Endometrial microvascular endothelial cells (primary cell): ENCODE measurements around the gene ACOT7. TPM values are rescaled to one million over a fixed set of nuclear protein-coding genes. Genes with fewer than 3 reads are reported as not detected.
"Not testable (repeated sequence)": the region's sequence is repeated elsewhere in the genome, so short reads cannot be mapped to it uniquely, and the experiment has no call there.

Experiments used
- in situ Hi-C: cut with HindIII; loops from 2 replicates; pipeline ENCODE4 v1.10.0; 2017; ENCODE audit warnings: low sequenced_read_pairs, low pct_unique_long_range_greater_than_20kb; ENCODE audit errors: inconsistent ontology term
- total RNA-seq: library from RNA; depleted of rRNA; stranded (reverse); fragments of >200 nt; gene quantifications from one replicate; pipeline ENCODE4 v1.2.3, GENCODE V29; 2015; ENCODE audit errors: inconsistent ontology term

The ACOT7 gene
- 101 TPM for total RNA-seq

GRCh38 chr1:6393400-6394187, at the start of gene ACOT7:
TSS of gene ACOT7 (minus strand) at chr1:6393767. CDS start at chr1:6393399, 368 bp downstream.
- in situ Hi-C loops = no loop called here

- in situ Hi-C loops = no loop called here
These were observed 48.0 kb upstream of the ACOT7 start for GRCh38 chr1:6441586-6441985.

- in situ Hi-C loops = no loop called here
These were observed 46.9 kb upstream of the ACOT7 start for GRCh38 chr1:6440198-6441126.

GRCh38 chr1:6438047-6438525, 44.5 kb upstream of the ACOT7 start:
- in situ Hi-C loops = no loop called here

- in situ Hi-C loops = not testable (repeated sequence)
These were observed 43.6 kb upstream of the ACOT7 start for GRCh38 chr1:6437012-6437700.

GRCh38 chr1:6436277-6436676, 42.7 kb upstream of the ACOT7 start:
- in situ Hi-C loops = not testable (repeated sequence)

- in situ Hi-C loops = no loop called here
These were observed 42.0 kb upstream of the ACOT7 start for GRCh38 chr1:6435547-6435946.

- in situ Hi-C loops = no loop called here
These were observed 41.6 kb upstream of the ACOT7 start for GRCh38 chr1:6435129-6435528.

- in situ Hi-C loops = no loop called here
These were observed 40.6 kb upstream of the ACOT7 start for GRCh38 chr1:6434186-6434585.

- in situ Hi-C loops = not testable (repeated sequence)
These were observed 38.3 kb upstream of the ACOT7 start for GRCh38 chr1:6431645-6432579.

GRCh38 chr1:6429660-6430411, 36.3 kb upstream of the ACOT7 start:
- in situ Hi-C loops = not testable (repeated sequence)

- in situ Hi-C loops = not testable (repeated sequence)
These were observed 34.9 kb upstream of the ACOT7 start for GRCh38 chr1:6428453-6428852.

- in situ Hi-C loops = no loop called here
These were observed 34.1 kb upstream of the ACOT7 start for GRCh38 chr1:6427441-6428390.

- in situ Hi-C loops = no loop called here
These were observed 33.4 kb upstream of the ACOT7 start for GRCh38 chr1:6426972-6427350.

GRCh38 chr1:6426277-6426971, 32.9 kb upstream of the ACOT7 start:
- in situ Hi-C loops = no loop called here

- in situ Hi-C loops = no loop called here
These were observed 32.1 kb upstream of the ACOT7 start for GRCh38 chr1:6425658-6426057.
